ENCODE results near the gene PPP1R1C. TPM values are rescaled to one million over a fixed set of nuclear protein-coding genes. Genes with fewer than 3 reads are reported as not detected.

PPP1R1C gene
- total RNA-seq, 1 experiment from 2014 or later, result 2.0 TPM

- Mint-ChIP-seq H3K36me3 (ENCODE audit: insufficient read depth, unreplicated experiment) (no peaks in the 10 kb centered on the region), H3K4me1 (ENCODE audit: low read depth, unreplicated experiment) (peaks cover 15% of the 10 kb centered on the region), H3K9me3 (ENCODE audit: low read depth, unreplicated experiment) (peaks cover 4% of the 10 kb centered on the region), H3K4me3 (ENCODE audit: low read depth, unreplicated experiment) (no peak overlapping the region), H3K27me3 (ENCODE audit: unreplicated experiment) (no peaks in the 10 kb centered on the region), H3K27ac (ENCODE audit: unreplicated experiment) (no peak overlapping the region)
- BruUV-seq (replicated peaks), result no TSS peak
- no peak for DNase-seq
- CTCF ChIA-PET, result no interaction called here
- intact Hi-C loops (cut with micrococcal nuclease; ENCODE audit: unreplicated experiment), result no loop called here
- TF ChIP-seq CTCF (IDR thresholded peaks at IDR 0.05; ENCODE audit: unreplicated experiment), result no peak
Observed at GRCh38 chr2:182015334-182016109, 29.9 kb downstream of the PPP1R1C start.

GRCh38 chr2:182018218-182018617 is 32.6 kb downstream of the PPP1R1C start:
- Mint-ChIP-seq H3K4me3 (ENCODE audit: low read depth, unreplicated experiment) (no peak overlapping the region), H3K27me3 (ENCODE audit: unreplicated experiment) (no peaks in the 10 kb centered on the region), H3K9me3 (ENCODE audit: low read depth, unreplicated experiment) (peaks cover 2% of the 10 kb centered on the region), H3K36me3 (ENCODE audit: insufficient read depth, unreplicated experiment) (no peaks in the 10 kb centered on the region), H3K27ac (ENCODE audit: unreplicated experiment) (peak overlapping the region; percentile 13), H3K4me1 (ENCODE audit: low read depth, unreplicated experiment) (peaks cover 23% of the 10 kb centered on the region)
- no peak for TF ChIP-seq CTCF (IDR thresholded peaks at IDR 0.05; ENCODE audit: unreplicated experiment)
- BruUV-seq (replicated peaks), result no TSS peak
- intact Hi-C loops (cut with micrococcal nuclease; ENCODE audit: unreplicated experiment), result no loop called here
- DNase-seq, result no peak
- CTCF ChIA-PET, result interaction anchor here (0.5 to 0.9 kb wide), 2 partner anchors 21 to 61 kb away, joined by 3 read pairs; no protein-coding TSS in a partner anchor

GRCh38 chr2:182019731-182020130 is 34.1 kb downstream of the PPP1R1C start:
- DNase-seq, result no peak
- no peaks in the 10 kb centered on the region for H3K27me3 Mint-ChIP-seq (ENCODE audit: unreplicated experiment)
- intact Hi-C loops (cut with micrococcal nuclease; ENCODE audit: unreplicated experiment), result no loop called here
- no peak overlapping the region for H3K27ac Mint-ChIP-seq (ENCODE audit: unreplicated experiment)
- H3K36me3 Mint-ChIP-seq (ENCODE audit: insufficient read depth, unreplicated experiment), result no peaks in the 10 kb centered on the region
- peaks cover 23% of the 10 kb centered on the region for H3K4me1 Mint-ChIP-seq (ENCODE audit: low read depth, unreplicated experiment)
- TF ChIP-seq CTCF (IDR thresholded peaks at IDR 0.05; ENCODE audit: unreplicated experiment), result no peak
- BruUV-seq (replicated peaks), result no TSS peak
- CTCF ChIA-PET, result no interaction called here
- H3K9me3 Mint-ChIP-seq (ENCODE audit: low read depth, unreplicated experiment), result no peaks in the 10 kb centered on the region
- H3K4me3 Mint-ChIP-seq (ENCODE audit: low read depth, unreplicated experiment), result no peak overlapping the region

GRCh38 chr2:182020286-182021070 is 34.8 kb downstream of the PPP1R1C start:
- intact Hi-C loops (cut with micrococcal nuclease; ENCODE audit: unreplicated experiment), result no loop called here
- no peak for TF ChIP-seq CTCF (IDR thresholded peaks at IDR 0.05; ENCODE audit: unreplicated experiment)
- H3K27ac Mint-ChIP-seq (ENCODE audit: unreplicated experiment), result no peak overlapping the region

More at GRCh38 chr2:182020286-182021070, 34.8 kb downstream of the PPP1R1C start:
- Mint-ChIP-seq H3K9me3 (ENCODE audit: low read depth, unreplicated experiment) (no peaks in the 10 kb centered on the region), H3K36me3 (ENCODE audit: insufficient read depth, unreplicated experiment) (no peaks in the 10 kb centered on the region), H3K4me3 (ENCODE audit: low read depth, unreplicated experiment) (no peak overlapping the region), H3K27me3 (ENCODE audit: unreplicated experiment) (no peaks in the 10 kb centered on the region), H3K4me1 (ENCODE audit: low read depth, unreplicated experiment) (peaks cover 23% of the 10 kb centered on the region)
- DNase-seq, result no peak
- CTCF ChIA-PET, result no interaction called here
- BruUV-seq (replicated peaks), result no TSS peak
